ENCODE measurements around the gene OPN1LW. TPM values are rescaled to one million over a fixed set of nuclear protein-coding genes. Genes with fewer than 3 reads are reported as not detected.

OPN1LW gene
- total and polyA plus RNA-seq, 2 donors (not counting 1 experiment from before 2014, with no cell fraction given): not detected

GRCh38 chrX:154113729-154114128 lies 30.3 kb upstream of the OPN1LW start:
- Histone ChIP-seq H3K4me2 (ENCODE audit: extremely low read depth, insufficient read depth, low read length) (no peak overlapping the region), H3K9ac (ENCODE audit: insufficient read depth, low read length) (no peak overlapping the region), H2AFZ (ENCODE audit: low read length) (no peak overlapping the region), H3K36me3 (ENCODE audit: control insufficient read depth, insufficient read depth, low read length) (no peaks in the 10 kb centered on the region), H3K9me3 (ENCODE audit: control insufficient read depth, insufficient read depth, low read depth, low read length) (no peaks in the 10 kb centered on the region), H4K20me1 (ENCODE audit: control insufficient read depth, extremely low read depth, insufficient read depth, low read length) (no peaks in the 10 kb centered on the region), H3K4me3 (replicated peaks in 1 of 4; ENCODE audit: control extremely low read depth in 1 of 4, insufficient read depth in 1 of 4, low read depth in 3 of 4, low read length in 4 of 4) (no peak overlapping the region), H3K4me1 (ENCODE audit: control insufficient read depth, extremely low read depth, insufficient read depth, low read length) (no peaks in the 10 kb centered on the region), H3K79me2 (ENCODE audit: control insufficient read depth, insufficient read depth, low read length) (no peaks in the 10 kb centered on the region), H3K27me3 (ENCODE audit: control insufficient read depth, insufficient read depth, low read length) (no peaks in the 10 kb centered on the region), H3K27ac (ENCODE audit: insufficient read depth, low read length) (no peak overlapping the region)
- DNase-seq (ENCODE audit: low read depth in 2 of 2): no peak
- no peak for TF ChIP-seq EZH2 (IDR thresholded peaks at IDR 0.05; ENCODE audit: low read length, missing control alignments)
- TF ChIP-seq, protein P1, sequence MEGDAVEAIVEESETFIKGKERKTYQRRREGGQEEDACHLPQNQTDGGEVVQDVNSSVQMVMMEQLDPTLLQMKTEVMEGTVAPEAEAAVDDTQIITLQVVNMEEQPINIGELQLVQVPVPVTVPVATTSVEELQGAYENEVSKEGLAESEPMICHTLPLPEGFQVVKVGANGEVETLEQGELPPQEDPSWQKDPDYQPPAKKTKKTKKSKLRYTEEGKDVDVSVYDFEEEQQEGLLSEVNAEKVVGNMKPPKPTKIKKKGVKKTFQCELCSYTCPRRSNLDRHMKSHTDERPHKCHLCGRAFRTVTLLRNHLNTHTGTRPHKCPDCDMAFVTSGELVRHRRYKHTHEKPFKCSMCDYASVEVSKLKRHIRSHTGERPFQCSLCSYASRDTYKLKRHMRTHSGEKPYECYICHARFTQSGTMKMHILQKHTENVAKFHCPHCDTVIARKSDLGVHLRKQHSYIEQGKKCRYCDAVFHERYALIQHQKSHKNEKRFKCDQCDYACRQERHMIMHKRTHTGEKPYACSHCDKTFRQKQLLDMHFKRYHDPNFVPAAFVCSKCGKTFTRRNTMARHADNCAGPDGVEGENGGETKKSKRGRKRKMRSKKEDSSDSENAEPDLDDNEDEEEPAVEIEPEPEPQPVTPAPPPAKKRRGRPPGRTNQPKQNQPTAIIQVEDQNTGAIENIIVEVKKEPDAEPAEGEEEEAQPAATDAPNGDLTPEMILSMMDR (conservative IDR thresholded peaks at IDR 0.05 in 1 of 2, IDR thresholded peaks at IDR 0.05 in 1 of 2; ENCODE audit: low read depth in 1 of 2, low read length in 2 of 2): no peak

GRCh38 chrX:154114652-154115051 lies 29.4 kb upstream of the OPN1LW start:
- no peak overlapping the region for H3K9ac ChIP-seq (ENCODE audit: insufficient read depth, low read length)
- TF ChIP-seq EZH2 (IDR thresholded peaks at IDR 0.05; ENCODE audit: low read length, missing control alignments): no peak
- TF ChIP-seq, protein P1 (conservative IDR thresholded peaks at IDR 0.05 in 1 of 2, IDR thresholded peaks at IDR 0.05 in 1 of 2; ENCODE audit: low read depth in 1 of 2, low read length in 2 of 2): no peak
- H3K4me1 ChIP-seq (ENCODE audit: control insufficient read depth, extremely low read depth, insufficient read depth, low read length): no peaks in the 10 kb centered on the region
- no peak overlapping the region for H3K4me3 ChIP-seq (replicated peaks in 1 of 4; ENCODE audit: control extremely low read depth in 1 of 4, insufficient read depth in 1 of 4, low read depth in 3 of 4, low read length in 4 of 4)
- H3K27me3 ChIP-seq (ENCODE audit: control insufficient read depth, insufficient read depth, low read length): no peaks in the 10 kb centered on the region
- DNase-seq (ENCODE audit: low read depth in 2 of 2): no peak
- no peak overlapping the region for H3K4me2 ChIP-seq (ENCODE audit: extremely low read depth, insufficient read depth, low read length)
- no peaks in the 10 kb centered on the region for H3K36me3 ChIP-seq (ENCODE audit: control insufficient read depth, insufficient read depth, low read length)
- H3K9me3 ChIP-seq (ENCODE audit: control insufficient read depth, insufficient read depth, low read depth, low read length): no peaks in the 10 kb centered on the region
- H2AFZ ChIP-seq (ENCODE audit: low read length): no peak overlapping the region
- H4K20me1 ChIP-seq (ENCODE audit: control insufficient read depth, extremely low read depth, insufficient read depth, low read length): no peaks in the 10 kb centered on the region
- H3K27ac ChIP-seq (ENCODE audit: insufficient read depth, low read length): no peak overlapping the region
- no peaks in the 10 kb centered on the region for H3K79me2 ChIP-seq (ENCODE audit: control insufficient read depth, insufficient read depth, low read length)

DNA sequence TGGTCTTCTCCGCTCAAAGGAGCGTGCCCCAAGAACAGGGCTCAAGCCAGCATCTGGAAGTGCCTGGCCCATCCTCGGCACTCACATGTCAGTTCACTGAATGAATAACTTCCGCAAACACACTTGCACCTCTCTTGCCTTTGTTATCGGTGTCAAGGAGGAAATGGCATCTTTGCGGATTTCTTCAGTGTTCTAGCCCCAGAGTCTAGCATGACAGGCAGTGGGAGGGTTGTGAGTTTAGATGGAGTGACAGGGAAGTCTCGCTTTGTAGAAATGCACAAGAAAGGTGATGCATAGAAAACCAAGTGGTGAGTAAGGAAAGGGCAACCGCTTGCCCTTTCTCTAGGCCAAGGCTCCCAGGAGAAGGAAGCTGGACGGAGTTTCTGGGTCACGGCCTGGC lies 29.0 kb upstream of the OPN1LW start:
- Histone ChIP-seq H3K4me2 (ENCODE audit: extremely low read depth, insufficient read depth, low read length) (no peak overlapping the region), H2AFZ (ENCODE audit: low read length) (no peak overlapping the region), H3K9ac (ENCODE audit: insufficient read depth, low read length) (no peak overlapping the region), H3K27me3 (ENCODE audit: control insufficient read depth, insufficient read depth, low read length) (no peaks in the 10 kb centered on the region), H3K79me2 (ENCODE audit: control insufficient read depth, insufficient read depth, low read length) (no peaks in the 10 kb centered on the region), H3K27ac (ENCODE audit: insufficient read depth, low read length) (no peak overlapping the region), H3K4me1 (ENCODE audit: control insufficient read depth, extremely low read depth, insufficient read depth, low read length) (no peaks in the 10 kb centered on the region), H3K4me3 (replicated peaks in 1 of 4; ENCODE audit: control extremely low read depth in 1 of 4, insufficient read depth in 1 of 4, low read depth in 3 of 4, low read length in 4 of 4) (no peak overlapping the region), H3K36me3 (ENCODE audit: control insufficient read depth, insufficient read depth, low read length) (no peaks in the 10 kb centered on the region), H3K9me3 (ENCODE audit: control insufficient read depth, insufficient read depth, low read depth, low read length) (no peaks in the 10 kb centered on the region), H4K20me1 (ENCODE audit: control insufficient read depth, extremely low read depth, insufficient read depth, low read length) (no peaks in the 10 kb centered on the region)
- no peak for DNase-seq (ENCODE audit: low read depth in 2 of 2)
- TF ChIP-seq, protein P1 (conservative IDR thresholded peaks at IDR 0.05 in 1 of 2, IDR thresholded peaks at IDR 0.05 in 1 of 2; ENCODE audit: low read depth in 1 of 2, low read length in 2 of 2): no peak
- no peak for TF ChIP-seq EZH2 (IDR thresholded peaks at IDR 0.05; ENCODE audit: low read length, missing control alignments)

Data from fibroblast of lung (primary cell).